Fibroblast of skin of right biceps (primary cell): ENCODE measurements around the gene TFCP2.
"Not testable (repeated sequence)": the region's sequence is repeated elsewhere in the genome, so short reads cannot be mapped to it uniquely, and the experiment has no call there.

Experiments
- DNase-seq: peaks from one replicate; pipeline ENCODE4 v3.0.0-alpha.2; 2013

Gene TFCP2

GRCh38 chr12:51147309-51147708, 25.6 kb downstream of the TFCP2 start:
- no peak for DNase-seq

DNA sequence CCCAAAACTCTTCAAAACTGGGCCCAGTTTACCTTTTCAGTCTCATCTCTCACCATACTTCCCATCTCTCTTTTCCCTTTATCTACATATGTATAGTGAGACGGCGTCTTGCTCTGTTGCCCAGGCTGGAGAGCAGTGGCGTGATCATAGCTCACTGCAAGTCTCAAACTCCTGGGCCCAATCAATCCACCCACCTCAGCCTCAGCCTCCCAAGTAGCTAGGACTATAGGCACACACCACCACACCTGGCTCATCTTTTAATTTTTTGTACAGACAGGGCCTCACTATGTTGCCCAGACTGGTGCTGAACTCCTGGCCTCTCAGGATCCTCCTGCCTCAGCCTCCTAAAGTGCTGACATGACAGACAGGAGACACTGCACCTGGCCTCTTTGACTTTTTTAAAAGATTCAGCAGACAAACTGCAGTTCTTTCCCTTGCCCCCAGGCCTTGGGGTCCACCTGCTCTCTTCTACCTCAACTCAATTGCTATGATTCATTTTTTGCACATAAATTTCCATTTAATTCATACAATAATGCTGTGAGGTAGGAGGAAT, 33.6 kb downstream of the TFCP2 start:
- no peak for DNase-seq

DNA sequence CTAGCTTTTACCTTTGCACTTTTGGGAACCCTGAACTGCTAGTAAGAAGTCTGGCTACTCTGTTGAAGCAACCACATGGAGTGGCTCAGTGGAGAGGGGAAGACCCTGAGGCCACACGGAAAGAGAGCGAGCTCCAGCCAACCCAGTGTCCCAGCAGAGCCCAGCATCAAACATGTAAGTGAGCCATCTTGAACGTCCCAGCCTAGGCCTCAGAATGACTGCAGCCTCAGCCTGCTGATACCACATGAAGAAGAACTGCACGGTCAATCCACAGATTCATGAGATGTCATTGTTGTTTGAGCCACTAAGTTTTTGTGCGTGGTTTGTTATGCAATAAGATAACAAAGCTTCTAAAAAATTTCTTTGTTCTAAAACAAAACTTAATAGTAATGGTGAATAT, 40.2 kb downstream of the TFCP2 start:
- no peak for DNase-seq

DNA sequence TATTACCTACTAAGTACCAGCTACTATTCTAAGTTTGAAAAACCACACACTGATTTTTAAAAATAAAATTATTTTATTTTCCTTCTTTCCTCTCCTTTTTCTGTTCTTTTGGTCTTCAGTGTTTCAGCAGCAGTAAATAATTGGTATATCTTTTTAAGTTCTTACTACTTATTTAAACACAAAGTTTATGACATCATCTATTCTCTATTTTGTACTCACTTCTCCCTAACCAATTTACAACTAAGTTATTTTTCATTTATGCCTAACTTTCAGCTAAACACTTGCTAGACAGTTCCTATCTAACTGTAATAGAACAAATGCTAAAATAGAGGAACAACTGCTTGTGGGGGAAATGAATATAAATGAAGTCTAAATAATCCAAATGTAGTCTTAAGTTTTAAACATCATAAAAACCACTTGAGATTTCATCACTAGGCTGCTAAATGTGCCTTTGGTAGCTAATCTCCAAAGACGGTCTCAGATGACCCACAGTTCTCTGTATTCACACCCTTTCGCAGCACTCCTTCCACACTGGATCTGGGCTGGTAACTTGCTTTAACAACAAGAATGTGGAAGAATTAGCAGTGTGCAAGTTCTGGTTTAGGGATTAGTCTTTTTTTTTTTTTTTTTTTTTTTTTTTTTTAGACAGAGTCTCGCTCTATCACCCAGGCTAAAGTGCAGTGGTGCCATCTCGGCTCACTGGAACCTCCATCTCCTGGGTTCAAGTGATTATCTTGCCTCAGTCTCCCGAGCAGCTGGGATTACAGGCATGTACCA, 41.0 kb downstream of the TFCP2 start:
- no peak for DNase-seq

DNA sequence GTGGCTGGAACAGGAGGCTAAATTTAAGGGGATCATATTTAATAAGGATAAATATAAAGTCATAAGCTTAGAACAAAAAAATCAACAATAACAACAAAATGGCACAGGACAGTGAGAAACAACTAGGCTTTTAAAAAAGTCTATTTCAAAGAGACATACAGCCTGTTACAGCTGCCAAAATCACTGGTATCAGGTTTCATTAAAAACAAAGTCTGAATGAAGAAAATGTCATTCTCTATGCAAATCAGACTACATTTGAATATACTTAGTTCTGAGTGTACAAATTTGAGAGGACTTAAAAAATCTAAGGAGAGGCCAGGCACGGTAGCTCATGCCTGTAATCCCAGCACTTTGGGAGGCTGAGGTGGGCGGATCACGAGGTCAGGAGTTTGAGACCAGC, 44.0 kb downstream of the TFCP2 start:
- DNase-seq: no peak

DNA sequence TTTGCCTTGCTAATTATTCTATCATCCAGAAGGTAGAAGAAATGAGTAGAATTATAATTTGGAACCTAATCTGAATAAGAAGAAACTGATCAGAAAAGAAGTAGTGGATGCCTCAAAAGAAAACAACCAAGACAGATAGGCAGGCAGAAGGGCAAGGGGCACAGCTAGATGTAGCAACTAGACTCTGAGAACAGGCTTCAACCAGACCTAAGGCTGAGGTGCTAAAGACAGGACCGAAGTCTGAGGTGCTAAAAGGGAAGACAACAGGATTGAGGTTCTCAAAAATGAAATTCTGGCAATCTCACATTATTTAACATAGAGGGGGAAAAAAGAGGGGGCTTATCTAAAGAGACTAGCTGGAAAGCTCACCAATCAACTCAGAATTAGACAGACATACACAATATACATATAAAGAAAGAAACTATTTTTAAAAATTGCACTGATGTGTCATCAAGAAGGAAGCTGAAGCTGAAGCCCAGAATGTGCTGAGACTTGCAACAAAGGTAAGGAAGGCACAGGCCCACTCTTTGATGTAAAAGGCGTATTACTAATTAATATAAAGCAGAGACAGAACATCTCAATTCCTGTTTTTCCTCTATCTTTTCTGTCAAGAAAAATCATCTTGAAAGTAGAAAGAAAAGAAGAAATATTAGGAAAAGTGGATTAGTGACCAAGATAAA, 45.7 kb downstream of the TFCP2 start:
- peak; percentile 26 for DNase-seq

- no peak for DNase-seq
These were observed 46.6 kb downstream of the TFCP2 start for GRCh38 chr12:51126297-51126696.

GRCh38 chr12:51124504-51124903, 48.4 kb downstream of the TFCP2 start:
- no peak for DNase-seq

GRCh38 chr12:51122844-51123243, 50.1 kb downstream of the TFCP2 start:
- no peak for DNase-seq

- peak; percentile 83 for DNase-seq
These were observed 54.2 kb downstream of the TFCP2 start for GRCh38 chr12:51118706-51119105.

- DNase-seq: no peak
These were observed 57.4 kb downstream of the TFCP2 start for GRCh38 chr12:51115533-51115932.

- no peak for DNase-seq
These were observed 64.8 kb downstream of the TFCP2 start for GRCh38 chr12:51108136-51108535.

GRCh38 chr12:51103977-51104376, 69.0 kb downstream of the TFCP2 start:
- DNase-seq: no peak

GRCh38 chr12:51098611-51099010, 74.3 kb downstream of the TFCP2 start:
- no peak for DNase-seq

DNA sequence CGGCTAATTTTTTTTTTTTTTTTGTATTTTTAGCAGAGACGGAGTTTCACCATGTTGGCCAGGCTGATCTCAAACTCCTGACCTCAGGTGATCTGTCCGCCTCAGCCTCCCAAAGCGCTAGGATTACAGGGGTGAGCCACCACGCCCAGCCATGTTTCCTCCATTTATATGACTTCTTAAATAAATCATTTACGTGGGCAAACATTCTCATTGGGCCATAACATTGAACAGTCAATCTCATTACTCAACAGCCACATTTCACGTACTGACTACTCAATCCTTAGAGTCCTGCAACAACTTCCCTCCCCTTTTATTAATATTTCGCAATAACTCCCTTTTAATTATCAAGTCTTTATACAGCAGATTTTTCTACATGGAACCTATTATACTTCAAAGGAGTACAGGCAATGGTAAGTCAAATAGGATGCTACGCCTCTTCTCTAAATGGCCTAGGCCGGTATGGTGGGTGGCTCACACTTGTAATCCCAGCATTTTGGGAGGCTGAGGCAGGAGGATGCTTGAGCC, 82.2 kb downstream of the TFCP2 start:
- DNase-seq: no peak

- no peak for DNase-seq
These were observed 85.1 kb downstream of the TFCP2 start for GRCh38 chr12:51087818-51088217.

DNA sequence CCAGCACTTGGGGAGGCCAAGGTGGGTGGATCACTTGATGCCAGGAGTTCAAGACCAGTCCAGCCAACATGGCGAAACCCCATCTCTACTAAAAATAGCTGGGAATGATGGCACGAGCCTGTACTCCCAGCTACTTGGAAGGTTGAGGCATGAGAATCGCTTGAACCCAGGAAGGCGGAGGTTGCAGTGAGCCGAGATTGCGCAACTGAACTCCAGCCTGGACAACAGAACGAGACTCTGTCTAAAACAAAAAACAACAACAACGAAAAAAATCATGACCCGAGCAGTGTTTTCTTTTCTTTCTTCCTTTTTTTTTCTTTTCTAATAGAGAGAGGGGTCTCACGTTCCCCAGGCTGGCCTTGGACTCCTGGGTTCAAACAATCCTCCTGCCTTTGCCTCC, 86.0 kb downstream of the TFCP2 start:
- no peak for DNase-seq

DNA sequence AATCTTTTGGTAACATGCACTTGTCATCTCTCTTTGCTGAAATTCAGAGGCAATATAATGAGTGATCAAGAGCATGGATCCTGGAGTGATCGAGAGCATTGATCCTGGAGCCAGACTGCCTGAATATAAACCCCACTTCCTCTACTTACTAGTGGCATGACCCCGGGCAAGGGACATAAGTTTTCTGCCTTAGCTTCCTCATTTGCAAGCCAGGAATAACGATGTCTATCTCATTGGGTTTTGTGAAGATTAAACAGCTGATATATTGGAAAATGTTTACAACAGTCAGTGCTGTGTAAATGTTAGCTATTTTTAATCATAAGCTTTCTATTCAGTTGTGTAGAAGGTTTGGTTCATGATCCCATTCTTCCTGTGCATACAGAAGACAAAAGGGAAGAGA, 87.2 kb downstream of the TFCP2 start:
- no peak for DNase-seq

DNA sequence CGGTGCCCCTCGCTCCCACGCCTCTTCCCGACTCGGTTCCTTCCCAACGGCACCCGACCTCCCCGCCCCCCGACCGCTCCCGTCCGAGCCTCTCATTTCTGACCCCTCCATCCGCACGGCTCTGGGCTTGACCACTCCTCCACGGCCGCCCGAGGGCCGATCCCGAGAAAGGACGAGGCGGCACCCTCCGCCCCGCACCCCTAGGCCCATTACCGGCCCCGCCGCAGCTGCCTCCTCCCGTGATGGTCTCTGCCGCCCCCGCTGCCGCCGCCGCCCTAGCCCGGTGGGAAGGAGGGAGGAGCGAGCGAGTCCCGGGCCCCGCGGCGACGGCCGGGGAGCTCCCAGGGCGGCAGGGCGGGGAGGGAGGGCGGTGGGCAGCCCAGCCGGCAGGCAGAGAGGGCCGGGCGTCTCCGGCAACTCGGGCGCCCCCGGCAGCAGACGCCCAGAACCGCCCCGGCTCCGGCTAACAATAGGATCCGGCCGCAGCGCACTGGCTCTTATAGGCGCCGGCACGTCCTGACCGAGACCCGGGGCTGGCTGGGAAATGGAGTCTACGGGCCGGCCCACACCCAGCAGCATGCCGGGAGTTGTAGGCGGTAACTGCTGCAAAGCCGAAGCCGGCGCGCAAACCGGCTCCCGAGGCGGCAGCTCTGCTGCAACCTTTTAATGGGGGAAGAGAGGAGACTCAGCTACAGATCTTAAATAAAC, 89.7 kb downstream of the TFCP2 start, which contains the start of gene CSRNP2:
Gene CSRNP2 (minus strand): TSS at position 471 of the 708 bp plus-strand sequence. CDS start 7,035 bp downstream, outside the sequence.
- DNase-seq: peak; percentile 96

DNA sequence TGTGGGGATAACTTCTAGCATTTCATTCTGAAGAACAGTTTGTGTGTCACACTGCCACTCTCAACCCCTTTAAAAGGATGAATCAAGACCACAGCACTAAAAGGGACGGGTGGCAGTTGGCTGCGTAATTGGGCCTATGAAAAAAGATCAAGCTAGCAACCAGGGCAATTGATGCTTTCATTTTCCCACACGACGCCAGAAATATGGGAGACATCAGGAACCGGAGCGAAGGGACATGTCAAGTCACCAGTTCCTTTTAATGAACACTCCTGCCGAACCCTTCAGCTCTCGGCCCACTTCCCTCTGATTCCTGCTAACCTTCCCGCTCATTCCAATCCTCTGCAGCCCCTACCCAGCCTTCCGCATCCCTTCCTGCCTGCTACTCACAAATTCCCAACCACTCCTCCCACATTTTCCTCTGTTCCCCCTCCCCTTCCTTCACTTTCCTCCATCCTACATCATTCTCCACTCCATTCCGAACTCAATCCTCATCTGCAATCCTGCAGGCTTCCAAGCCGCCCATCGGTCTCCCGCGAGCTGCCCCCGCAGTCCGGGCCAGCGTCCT, 90.3 kb downstream of the TFCP2 start:
- DNase-seq: peak; percentile 46

DNA sequence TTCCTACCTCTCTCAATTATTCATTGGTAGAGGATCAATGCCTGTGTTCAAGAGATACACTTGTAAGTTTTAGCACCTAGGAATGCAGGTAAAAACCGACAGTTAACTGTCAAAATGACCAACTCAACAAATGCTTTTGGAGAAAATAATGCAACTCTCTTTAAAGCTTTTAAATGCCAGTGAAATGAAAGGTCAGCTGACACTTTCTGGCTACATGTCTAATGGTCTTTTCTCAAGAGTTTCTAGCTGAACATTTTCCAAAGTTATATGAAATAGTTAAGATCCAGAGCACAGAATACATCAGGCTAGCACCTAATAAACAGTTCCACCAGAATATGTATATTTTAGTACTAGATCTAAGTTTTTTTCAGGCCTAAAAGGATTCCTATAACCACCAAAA, 91.5 kb downstream of the TFCP2 start:
- DNase-seq: no peak

GRCh38 chr12:51080136-51080535, 92.8 kb downstream of the TFCP2 start:
- no peak for DNase-seq

- DNase-seq: not testable (repeated sequence)
These were observed 94.1 kb downstream of the TFCP2 start for GRCh38 chr12:51078866-51079265.
